Measurements from ENCODE around the gene PHRF1.

The PHRF1 gene

GRCh38 chr11:601573-602245, 25.4 kb downstream of the PHRF1 start:
- TF ChIP-seq, protein P1, sequence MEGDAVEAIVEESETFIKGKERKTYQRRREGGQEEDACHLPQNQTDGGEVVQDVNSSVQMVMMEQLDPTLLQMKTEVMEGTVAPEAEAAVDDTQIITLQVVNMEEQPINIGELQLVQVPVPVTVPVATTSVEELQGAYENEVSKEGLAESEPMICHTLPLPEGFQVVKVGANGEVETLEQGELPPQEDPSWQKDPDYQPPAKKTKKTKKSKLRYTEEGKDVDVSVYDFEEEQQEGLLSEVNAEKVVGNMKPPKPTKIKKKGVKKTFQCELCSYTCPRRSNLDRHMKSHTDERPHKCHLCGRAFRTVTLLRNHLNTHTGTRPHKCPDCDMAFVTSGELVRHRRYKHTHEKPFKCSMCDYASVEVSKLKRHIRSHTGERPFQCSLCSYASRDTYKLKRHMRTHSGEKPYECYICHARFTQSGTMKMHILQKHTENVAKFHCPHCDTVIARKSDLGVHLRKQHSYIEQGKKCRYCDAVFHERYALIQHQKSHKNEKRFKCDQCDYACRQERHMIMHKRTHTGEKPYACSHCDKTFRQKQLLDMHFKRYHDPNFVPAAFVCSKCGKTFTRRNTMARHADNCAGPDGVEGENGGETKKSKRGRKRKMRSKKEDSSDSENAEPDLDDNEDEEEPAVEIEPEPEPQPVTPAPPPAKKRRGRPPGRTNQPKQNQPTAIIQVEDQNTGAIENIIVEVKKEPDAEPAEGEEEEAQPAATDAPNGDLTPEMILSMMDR (IDR thresholded peaks at IDR 0.05; ENCODE audit: low read depth, low read length, missing control alignments) = no peak
- no peak for DNase-seq
- Histone ChIP-seq H3K36me3 (replicated peaks) (peaks cover 72% of the 10 kb centered on the region), H3K27ac (no peak overlapping the region), H3K4me3 (ENCODE audit: low read depth, low read length) (no peak overlapping the region), H3K27me3 (replicated peaks) (no peaks in the 10 kb centered on the region)
- in situ Hi-C loops (cut with HindIII; ENCODE audit: low pct_ligation_motif_present, low sequenced_read_pairs) = no loop called here

- DNase-seq = no peak
- H3K4me3 ChIP-seq (ENCODE audit: low read depth, low read length) = no peak overlapping the region
- in situ Hi-C loops (cut with HindIII; ENCODE audit: low pct_ligation_motif_present, low sequenced_read_pairs) = no loop called here
- no peak overlapping the region for H3K27ac ChIP-seq
- peaks cover 77% of the 10 kb centered on the region for H3K36me3 ChIP-seq (replicated peaks)
- H3K27me3 ChIP-seq (replicated peaks) = no peaks in the 10 kb centered on the region
- TF ChIP-seq, protein P1 (IDR thresholded peaks at IDR 0.05; ENCODE audit: low read depth, low read length, missing control alignments) = no peak
These were observed 26.9 kb downstream of the PHRF1 start for GRCh38 chr11:603154-603553.

- H3K36me3 ChIP-seq (replicated peaks) = peaks cover 80% of the 10 kb centered on the region
- DNase-seq = no peak
- H3K4me3 ChIP-seq (ENCODE audit: low read depth, low read length) = no peak overlapping the region
- no peak overlapping the region for H3K27ac ChIP-seq
- in situ Hi-C loops (cut with HindIII; ENCODE audit: low pct_ligation_motif_present, low sequenced_read_pairs) = no loop called here
- no peaks in the 10 kb centered on the region for H3K27me3 ChIP-seq (replicated peaks)
- TF ChIP-seq, protein P1 (IDR thresholded peaks at IDR 0.05; ENCODE audit: low read depth, low read length, missing control alignments) = no peak
These were observed 29.2 kb downstream of the PHRF1 start for GRCh38 chr11:605286-606129.

DNA sequence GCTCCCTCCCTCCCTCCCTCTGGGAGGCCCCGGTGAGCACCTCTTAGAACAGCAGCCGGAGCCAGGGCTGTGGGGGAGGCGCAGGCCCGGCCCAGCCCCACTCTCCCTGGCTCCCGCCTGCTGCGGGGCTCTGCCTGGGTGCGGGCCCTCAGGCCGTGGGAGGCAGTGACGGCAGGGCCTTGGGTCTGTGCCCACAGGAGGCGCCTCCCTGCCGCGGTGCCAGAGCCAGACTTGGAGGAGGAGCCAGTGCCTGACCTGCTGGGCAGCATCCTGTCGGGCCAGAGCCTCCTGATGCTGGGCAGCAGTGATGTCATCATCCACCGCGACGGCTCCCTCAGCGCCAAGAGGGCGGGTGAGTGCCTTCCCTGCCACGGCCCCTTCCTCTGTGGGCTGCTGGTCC, 30.0 kb downstream of the PHRF1 start:
- DNase-seq = no peak
- peaks cover 81% of the 10 kb centered on the region for H3K36me3 ChIP-seq (replicated peaks)
- H3K27ac ChIP-seq = no peak overlapping the region
- in situ Hi-C loops (cut with HindIII; ENCODE audit: low pct_ligation_motif_present, low sequenced_read_pairs) = no loop called here
- TF ChIP-seq, protein P1 (IDR thresholded peaks at IDR 0.05; ENCODE audit: low read depth, low read length, missing control alignments) = no peak
- no peak overlapping the region for H3K4me3 ChIP-seq (ENCODE audit: low read depth, low read length)
- H3K27me3 ChIP-seq (replicated peaks) = no peaks in the 10 kb centered on the region

DNA sequence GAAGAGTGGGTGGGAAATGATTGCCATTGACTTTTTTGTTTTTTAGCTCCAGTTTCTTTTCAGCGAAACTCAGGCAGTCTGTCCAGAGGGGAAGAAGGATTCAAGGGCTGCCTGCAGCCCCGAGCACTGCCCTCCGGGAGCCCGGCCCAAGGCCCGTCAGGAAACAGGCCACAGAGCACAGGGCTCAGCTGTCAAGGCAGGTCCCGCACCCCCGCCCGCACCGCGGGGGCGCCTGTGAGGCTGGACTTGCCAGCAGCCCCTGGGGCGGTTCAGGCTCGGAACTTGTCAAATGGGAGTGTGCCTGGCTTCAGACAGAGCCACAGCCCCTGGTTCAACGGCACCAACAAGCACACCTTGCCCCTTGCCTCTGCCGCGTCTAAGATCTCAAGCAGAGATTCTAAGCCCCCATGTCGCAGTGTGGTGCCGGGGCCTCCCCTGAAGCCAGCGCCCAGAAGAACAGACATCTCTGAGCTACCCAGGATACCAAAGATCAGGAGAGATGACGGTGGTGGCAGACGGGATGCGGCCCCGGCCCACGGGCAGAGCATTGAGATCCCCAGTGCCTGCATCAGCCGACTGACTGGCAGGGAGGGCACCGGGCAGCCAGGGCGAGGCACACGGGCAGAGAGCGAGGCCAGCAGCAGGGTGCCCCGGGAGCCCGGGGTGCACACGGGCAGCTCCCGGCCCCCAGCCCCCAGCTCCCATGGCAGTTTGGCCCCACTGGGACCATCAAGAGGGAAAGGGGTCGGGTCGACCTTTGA, 30.9 kb downstream of the PHRF1 start:
- H3K27ac ChIP-seq = no peak overlapping the region
- H3K36me3 ChIP-seq (replicated peaks) = peaks cover 82% of the 10 kb centered on the region
- in situ Hi-C loops (cut with HindIII; ENCODE audit: low pct_ligation_motif_present, low sequenced_read_pairs) = no loop called here
- H3K4me3 ChIP-seq (ENCODE audit: low read depth, low read length) = no peak overlapping the region
- TF ChIP-seq, protein P1 (IDR thresholded peaks at IDR 0.05; ENCODE audit: low read depth, low read length, missing control alignments) = no peak
- no peak for DNase-seq
- H3K27me3 ChIP-seq (replicated peaks) = no peaks in the 10 kb centered on the region
